HG02870 (cell line): ENCODE results near the gene UBQLNL.

Source experiments
- ATAC-seq: cut with Tn5 transposase; IDR thresholded peaks from one replicate; pipeline ENCODE4 v1.9.1; 2021; ENCODE audit warnings: mild to moderate bottlenecking, moderate library complexity; ENCODE audit not compliant: unreplicated experiment

UBQLNL gene

DNA sequence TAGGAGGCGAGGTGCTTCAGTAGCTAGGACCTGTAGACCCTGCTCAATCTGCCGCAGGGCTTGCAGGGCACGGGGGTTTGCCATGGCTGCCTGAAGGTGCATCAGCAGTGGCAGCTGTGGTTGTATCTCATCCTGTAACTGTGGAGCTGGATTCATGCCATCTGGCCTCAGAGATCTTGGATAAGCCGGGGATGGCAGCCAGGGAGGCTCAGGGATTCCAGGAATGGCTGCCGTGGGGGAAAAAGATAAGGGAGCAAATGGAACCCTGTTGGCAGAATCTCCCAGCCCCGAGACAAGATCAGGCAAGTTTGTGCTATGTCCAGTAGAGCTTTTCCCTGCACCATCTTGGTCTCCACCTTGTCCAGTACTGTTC, 8.6 kb downstream of the UBQLNL start:
- no peak for ATAC-seq

DNA sequence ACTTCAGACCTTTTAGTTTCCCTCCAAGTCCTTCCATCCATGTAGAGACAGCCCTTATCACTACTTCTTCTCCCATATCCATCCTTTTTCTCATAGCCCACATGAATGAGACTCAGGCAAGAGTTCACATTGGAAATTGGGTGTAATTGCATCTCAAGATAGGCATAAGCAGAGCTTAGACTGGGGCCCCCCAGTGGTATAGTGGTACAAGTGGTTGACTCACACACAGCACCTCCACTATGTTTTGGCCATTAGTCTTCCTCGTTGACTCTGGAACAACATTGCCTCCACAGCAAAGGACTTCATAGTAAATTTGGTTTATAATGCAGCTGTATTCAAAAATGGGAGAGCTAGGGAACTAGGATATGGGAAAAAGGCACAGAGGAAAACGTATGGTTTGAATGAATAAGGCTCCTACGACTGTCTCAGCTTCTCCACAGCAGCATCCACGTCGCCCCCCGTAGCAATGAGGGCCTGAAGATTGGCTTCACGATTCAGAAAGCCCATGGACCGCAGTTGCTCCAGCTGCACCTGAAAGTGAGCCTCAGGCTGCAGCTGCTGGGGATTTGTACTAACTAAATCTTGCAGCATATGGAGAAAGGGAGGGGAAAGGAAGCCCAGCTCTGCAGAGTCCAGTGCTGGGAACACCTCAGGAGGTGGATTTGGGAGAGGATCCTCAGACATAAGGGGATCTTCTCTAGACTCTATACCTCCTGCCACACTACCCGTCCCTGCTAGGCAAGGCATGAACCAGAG, 9.1 kb downstream of the UBQLNL start:
- ATAC-seq, result no peak

GRCh38 chr11:5505363-5506048, 11.0 kb downstream of the UBQLNL start:
- ATAC-seq, result no peak

DNA sequence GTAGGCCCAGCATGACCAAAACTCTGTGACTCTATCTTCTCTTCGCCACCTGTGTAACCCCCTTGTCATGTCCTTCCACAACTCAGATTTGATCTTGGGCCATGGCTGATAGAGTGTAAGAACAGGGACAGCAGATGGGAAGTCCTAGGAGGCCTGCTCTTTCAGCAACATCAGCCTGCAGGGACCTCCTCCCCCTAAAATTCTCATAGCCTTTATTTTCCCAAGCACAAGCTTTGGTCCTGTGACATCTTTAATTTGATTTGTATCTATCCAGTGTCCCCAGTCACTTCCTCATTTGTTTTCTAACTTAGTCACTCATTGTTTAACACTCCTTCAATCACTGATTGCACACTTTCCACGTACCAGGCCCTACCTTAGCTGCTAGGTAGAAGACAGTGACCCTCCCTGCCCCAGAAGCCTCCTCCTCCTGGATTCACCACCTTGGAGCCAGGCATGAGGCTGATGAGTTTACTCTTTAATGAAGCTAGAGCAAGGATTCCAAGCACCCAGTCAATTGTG, 12.0 kb downstream of the UBQLNL start:
- ATAC-seq, result no peak

DNA sequence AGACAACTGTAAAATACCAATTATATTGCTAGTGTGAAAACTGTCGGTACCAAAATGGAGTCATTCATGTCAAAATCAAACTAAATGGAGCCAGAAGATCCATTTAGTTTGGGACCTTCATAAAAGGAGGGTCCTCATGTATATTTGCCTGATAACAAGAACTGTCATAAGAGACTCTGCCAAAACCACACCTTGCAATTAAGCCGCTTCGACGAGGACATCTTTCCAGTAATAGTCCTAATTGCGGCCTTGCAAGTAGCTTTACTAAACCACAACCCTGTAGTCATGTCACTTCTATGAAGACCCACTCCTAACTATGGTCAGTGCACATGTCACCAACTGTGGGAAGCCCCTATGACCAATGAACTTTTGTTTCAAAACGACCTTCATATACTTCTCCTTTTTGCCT, 16.1 kb downstream of the UBQLNL start:
- ATAC-seq, result no peak

DNA sequence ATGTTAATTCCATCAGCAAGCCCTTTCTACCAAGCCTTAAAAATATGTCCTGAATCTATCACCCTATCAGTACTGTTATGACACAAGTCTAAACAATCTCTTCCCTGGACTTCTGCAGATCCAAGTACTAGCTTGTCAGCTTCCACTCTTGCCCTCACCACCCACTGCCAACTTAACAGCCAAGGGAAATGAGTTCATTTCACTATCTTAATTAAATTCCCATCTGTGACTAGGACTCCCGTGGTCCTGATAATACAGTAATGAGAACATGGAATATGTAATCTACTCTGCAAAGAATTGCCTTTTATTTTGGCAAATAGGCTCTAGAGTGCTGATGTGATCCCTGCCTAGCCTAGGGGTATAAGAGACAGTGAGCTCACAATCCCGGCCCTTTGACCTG, 16.8 kb downstream of the UBQLNL start:
- no peak for ATAC-seq

DNA sequence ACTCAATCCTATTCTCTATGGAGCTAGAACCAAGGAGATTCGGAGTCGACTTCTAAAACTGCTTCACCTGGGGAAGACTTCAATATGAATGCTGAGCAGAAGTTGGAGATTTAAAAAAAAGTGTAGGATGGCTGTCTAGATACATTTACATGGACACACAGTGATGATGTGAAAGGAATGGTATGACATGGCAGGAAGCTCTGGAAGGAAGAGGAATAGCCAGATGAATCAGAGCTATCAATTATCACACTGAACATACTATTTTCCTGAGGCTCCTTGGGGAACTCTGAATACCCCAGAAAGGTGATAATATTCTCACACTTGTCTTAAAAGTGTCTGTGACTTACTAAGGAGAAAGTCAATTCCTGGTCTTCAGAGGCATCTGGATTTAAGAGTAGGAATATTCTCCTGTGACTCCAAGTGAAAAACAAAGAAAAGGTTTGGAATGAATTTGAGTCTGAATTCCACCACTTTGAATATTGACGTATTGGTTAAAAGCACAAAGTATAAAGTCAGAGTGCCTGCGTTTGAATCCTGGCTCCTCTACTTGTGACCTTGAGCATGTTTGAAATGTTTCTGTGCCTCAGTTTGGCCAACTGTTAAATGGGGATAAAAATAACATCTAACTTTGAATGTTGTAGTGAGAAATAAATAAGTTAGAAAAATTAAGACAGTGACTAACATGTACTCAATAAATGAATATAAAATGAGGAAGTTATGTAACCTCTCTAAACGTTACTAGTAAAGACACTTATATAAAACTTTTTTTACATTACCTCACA, 26.7 kb downstream of the UBQLNL start:
- no peak for ATAC-seq

DNA sequence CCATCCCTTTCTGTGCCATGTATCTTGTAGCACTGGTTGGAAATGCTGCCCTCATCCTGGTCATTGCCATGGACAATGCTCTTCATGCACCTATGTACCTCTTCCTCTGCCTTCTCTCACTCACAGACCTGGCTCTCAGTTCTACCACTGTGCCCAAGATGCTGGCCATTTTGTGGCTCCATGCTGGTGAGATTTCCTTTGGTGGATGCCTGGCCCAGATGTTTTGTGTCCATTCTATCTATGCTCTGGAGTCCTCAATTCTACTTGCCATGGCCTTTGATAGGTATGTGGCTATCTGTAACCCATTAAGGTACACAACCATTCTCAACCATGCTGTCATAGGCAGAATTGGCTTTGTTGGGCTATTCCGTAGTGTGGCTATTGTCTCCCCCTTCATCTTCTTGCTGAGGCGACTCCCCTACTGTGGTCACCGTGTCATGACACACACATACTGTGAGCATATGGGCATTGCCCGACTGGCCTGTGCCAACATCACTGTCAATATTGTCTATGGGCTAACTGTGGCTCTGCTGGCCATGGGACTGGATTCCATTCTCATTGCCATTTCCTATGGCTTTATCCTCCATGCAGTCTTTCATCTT, 27.6 kb downstream of the UBQLNL start:
- no peak for ATAC-seq

DNA sequence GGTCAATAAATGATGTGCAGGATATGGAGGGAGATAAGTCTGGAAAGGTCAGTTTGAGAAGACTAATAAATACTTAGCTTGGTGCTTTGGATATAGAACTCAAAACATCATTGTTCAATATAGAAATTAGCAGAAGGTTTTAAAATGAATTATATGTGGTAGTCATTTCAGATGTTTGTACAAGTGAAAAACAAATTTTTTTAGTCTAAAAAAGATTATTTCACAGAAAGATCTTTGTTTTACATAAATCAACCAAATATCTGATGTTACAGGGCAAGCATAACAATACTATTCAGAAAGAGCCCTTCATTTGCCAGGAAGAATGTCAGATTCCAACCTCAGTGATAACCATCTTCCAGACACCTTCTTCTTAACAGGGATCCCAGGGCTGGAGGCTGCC, 28.1 kb downstream of the UBQLNL start, which contains the start of gene OR52D1:
OR52D1 (plus strand) TSS at position 301 of the 400 bp plus-strand sequence; CDS start at position 323, 22 bp downstream.
- ATAC-seq, result no peak

DNA sequence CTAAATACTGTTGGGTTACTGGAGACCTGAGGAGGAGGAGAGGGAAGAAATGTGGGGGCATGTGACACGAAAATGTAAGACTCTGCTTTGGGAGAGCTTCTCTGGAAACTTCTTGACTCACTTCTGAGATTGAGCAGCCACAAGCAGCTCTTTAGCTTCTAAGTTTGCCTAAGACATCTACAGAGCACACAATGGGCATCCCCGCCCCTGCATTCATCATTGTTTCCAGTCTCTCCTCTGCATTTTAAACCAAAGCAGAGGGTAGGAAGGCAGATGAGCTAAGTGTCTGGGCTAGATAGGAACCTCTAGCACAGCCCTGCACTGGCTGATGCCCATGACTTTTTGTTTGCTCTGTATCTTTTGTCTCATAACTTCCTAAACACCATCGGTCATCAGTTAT, 30.1 kb downstream of the UBQLNL start:
- ATAC-seq, result no peak

GRCh38 chr11:5486003-5486402, 30.5 kb downstream of the UBQLNL start:
- ATAC-seq, result no peak

DNA sequence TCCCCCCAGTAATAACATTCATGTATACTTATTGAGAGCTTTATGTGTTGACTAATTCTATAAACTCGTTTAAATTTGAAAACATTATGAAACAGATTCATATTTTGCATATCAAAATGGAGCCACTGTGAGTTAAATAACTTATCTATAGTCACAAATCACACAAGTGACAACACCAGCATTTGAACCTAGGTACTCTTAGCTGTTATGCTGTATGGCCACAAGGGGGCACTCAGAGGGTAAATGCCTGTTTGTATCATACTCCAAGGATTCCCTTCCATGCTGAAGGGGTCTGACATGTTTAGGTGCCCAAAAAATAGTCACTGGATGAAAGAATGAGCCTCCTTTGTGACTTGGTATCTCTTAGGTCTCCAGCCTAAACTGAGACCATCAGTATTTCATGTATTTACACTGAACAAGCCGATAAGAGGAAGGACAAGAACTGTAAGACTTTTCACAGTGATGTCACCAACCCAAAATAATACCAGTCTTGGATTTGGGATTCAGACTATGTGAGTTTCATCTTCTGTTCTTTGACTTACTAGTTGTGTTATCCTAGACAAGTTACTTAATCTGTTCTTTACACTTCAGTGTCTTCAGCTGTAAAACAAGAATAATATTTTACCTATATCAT, 40.2 kb downstream of the UBQLNL start:
- ATAC-seq, result no peak

DNA sequence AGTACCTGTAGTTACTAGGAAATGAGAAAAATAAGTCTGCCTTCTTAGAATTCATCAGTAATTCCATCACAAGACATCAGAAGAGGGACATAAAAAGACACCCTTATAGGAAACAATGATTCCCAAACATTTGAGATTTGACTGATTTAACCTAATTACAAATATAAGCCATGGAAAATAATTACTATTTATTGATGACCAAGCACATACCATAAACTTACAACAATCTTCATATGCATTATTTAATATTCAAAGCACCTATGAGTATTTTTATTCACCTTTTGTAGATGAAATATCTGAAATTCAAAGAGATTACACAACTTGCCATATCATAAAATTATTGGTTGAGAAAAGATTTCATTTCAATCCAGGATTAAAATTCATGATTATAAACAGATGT, 42.6 kb downstream of the UBQLNL start:
- ATAC-seq, result no peak

DNA sequence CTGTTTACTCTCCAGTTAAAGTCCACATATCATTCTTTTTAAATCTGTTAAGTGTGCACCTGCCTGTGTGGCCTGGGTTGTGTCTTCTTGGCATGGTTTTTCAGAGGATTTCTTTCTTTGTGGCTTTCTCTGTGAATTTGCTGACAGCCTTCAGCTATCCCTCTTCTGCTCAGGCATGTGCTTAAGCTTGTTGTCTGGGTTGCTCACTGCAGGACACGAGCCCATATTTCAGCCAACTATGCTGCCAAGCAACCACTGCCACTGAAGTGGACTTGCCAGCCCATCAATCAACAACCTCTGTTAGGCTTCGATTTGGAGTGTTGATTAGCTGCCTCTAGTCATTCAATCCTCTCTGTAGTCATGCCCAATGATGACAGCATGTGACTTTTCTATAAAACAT, 49.0 kb downstream of the UBQLNL start:
- no peak for ATAC-seq
